ENCODE data around the gene CCDC106.

CCDC106 gene

DNA sequence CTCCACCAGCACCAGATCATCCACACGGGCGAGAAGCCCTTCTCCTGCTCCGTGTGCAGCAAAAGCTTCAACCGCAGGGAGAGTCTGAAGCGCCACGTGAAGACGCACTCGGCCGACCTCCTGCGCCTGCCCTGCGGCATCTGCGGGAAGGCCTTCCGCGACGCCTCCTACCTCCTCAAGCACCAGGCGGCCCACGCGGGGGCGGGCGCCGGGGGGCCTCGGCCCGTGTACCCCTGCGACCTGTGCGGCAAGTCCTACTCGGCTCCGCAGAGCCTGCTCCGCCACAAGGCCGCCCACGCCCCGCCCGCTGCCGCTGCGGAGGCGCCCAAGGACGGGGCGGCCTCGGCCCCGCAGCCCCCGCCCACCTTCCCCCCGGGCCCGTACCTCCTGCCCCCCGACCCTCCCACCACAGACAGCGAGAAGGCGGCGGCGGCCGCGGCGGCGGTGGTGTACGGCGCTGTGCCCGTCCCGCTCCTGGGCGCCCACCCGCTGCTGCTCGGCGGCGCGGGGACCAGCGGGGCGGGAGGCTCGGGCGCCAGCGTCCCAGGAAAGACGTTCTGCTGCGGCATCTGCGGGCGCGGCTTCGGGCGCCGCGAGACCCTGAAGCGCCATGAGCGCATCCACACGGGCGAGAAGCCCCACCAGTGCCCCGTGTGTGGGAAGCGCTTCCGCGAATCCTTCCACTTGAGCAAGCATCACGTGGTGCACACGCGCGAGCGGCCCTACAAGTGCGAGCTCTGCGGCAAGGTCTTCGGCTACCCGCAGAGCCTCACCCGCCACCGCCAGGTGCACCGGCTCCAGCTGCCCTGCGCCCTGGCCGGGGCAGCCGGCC lies 33.1 kb upstream of the CCDC106 start:
- Histone ChIP-seq H3K9me2 (ENCODE audit: low read depth, low read length) (no peaks in the 10 kb centered on the region), H3K27ac (ENCODE audit: low read depth, low read length, poor library complexity, severe bottlenecking) (no peak overlapping the region), H3F3A (ENCODE audit: insufficient read depth, low read length) (no peaks in the 10 kb centered on the region), H3K36me3 (ENCODE audit: insufficient read depth, low read length) (peaks cover 31% of the 10 kb centered on the region), H3K4me3 (ENCODE audit: low read depth, low read length, poor library complexity, severe bottlenecking) (no peak overlapping the region), H3K9me3 (ENCODE audit: low read length) (no peaks in the 10 kb centered on the region), H3K4me1 (ENCODE audit: insufficient read depth, low read length, severe bottlenecking) (no peaks in the 10 kb centered on the region), H3K27me3 (ENCODE audit: insufficient read depth, low read length) (no peaks in the 10 kb centered on the region), H4K20me1 (ENCODE audit: insufficient read depth, low read length) (no peaks in the 10 kb centered on the region), H3K4me2 (ENCODE audit: low read length) (no peak overlapping the region), H3K79me2 (ENCODE audit: insufficient read depth, low read length) (no peaks in the 10 kb centered on the region), H3K9ac (ENCODE audit: low read length) (no peak overlapping the region), H2AFZ (ENCODE audit: low read length) (no peak overlapping the region)
- no peak for TF ChIP-seq EZH2 (IDR thresholded peaks at IDR 0.05; ENCODE audit: borderline replicate concordance, low read length)
- TF ChIP-seq, protein P1, sequence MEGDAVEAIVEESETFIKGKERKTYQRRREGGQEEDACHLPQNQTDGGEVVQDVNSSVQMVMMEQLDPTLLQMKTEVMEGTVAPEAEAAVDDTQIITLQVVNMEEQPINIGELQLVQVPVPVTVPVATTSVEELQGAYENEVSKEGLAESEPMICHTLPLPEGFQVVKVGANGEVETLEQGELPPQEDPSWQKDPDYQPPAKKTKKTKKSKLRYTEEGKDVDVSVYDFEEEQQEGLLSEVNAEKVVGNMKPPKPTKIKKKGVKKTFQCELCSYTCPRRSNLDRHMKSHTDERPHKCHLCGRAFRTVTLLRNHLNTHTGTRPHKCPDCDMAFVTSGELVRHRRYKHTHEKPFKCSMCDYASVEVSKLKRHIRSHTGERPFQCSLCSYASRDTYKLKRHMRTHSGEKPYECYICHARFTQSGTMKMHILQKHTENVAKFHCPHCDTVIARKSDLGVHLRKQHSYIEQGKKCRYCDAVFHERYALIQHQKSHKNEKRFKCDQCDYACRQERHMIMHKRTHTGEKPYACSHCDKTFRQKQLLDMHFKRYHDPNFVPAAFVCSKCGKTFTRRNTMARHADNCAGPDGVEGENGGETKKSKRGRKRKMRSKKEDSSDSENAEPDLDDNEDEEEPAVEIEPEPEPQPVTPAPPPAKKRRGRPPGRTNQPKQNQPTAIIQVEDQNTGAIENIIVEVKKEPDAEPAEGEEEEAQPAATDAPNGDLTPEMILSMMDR (IDR thresholded peaks at IDR 0.05; ENCODE audit: low read length): no peak

DNA sequence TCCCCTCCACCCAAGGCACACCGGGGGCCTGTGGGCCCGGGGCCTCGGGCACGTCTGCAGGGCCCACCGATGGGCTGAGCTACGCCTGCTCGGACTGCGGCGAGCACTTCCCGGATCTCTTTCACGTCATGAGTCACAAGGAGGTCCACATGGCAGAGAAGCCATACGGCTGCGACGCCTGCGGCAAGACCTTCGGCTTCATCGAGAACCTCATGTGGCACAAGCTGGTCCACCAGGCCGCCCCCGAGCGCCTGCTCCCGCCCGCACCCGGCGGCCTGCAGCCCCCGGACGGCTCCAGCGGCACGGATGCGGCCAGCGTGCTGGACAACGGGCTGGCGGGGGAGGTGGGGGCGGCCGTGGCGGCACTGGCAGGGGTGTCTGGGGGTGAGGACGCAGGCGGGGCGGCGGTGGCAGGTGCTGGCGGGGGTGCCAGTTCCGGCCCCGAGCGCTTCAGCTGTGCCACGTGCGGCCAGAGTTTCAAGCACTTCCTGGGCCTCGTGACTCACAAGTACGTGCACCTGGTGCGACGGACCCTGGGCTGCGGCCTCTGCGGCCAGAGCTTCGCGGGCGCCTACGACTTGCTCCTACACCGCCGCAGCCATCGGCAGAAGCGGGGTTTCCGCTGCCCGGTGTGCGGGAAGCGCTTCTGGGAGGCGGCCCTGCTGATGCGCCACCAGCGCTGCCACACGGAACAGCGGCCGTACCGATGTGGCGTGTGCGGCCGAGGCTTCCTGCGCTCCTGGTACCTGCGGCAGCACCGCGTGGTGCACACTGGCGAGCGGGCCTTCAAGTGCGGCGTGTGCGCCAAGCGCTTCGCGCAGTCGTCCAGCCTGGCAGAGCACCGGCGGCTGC lies 32.2 kb upstream of the CCDC106 start:
- H3K27me3 ChIP-seq (ENCODE audit: insufficient read depth, low read length): no peaks in the 10 kb centered on the region
- no peaks in the 10 kb centered on the region for H3K9me3 ChIP-seq (ENCODE audit: low read length)
- H3K27ac ChIP-seq (ENCODE audit: low read depth, low read length, poor library complexity, severe bottlenecking): no peak overlapping the region
- H3F3A ChIP-seq (ENCODE audit: insufficient read depth, low read length): no peaks in the 10 kb centered on the region
- H2AFZ ChIP-seq (ENCODE audit: low read length): no peak overlapping the region
- H3K9me2 ChIP-seq (ENCODE audit: low read depth, low read length): no peaks in the 10 kb centered on the region
- TF ChIP-seq, protein P1 (IDR thresholded peaks at IDR 0.05; ENCODE audit: low read length): no peak
- no peak for TF ChIP-seq EZH2 (IDR thresholded peaks at IDR 0.05; ENCODE audit: borderline replicate concordance, low read length)
- no peak overlapping the region for H3K4me3 ChIP-seq (ENCODE audit: low read depth, low read length, poor library complexity, severe bottlenecking)
- H3K36me3 ChIP-seq (ENCODE audit: insufficient read depth, low read length): peaks cover 26% of the 10 kb centered on the region
- H3K9ac ChIP-seq (ENCODE audit: low read length): no peak overlapping the region
- no peaks in the 10 kb centered on the region for H4K20me1 ChIP-seq (ENCODE audit: insufficient read depth, low read length)
- H3K4me1 ChIP-seq (ENCODE audit: insufficient read depth, low read length, severe bottlenecking): no peaks in the 10 kb centered on the region
- H3K79me2 ChIP-seq (ENCODE audit: insufficient read depth, low read length): no peaks in the 10 kb centered on the region
- no peak overlapping the region for H3K4me2 ChIP-seq (ENCODE audit: low read length)

DNA sequence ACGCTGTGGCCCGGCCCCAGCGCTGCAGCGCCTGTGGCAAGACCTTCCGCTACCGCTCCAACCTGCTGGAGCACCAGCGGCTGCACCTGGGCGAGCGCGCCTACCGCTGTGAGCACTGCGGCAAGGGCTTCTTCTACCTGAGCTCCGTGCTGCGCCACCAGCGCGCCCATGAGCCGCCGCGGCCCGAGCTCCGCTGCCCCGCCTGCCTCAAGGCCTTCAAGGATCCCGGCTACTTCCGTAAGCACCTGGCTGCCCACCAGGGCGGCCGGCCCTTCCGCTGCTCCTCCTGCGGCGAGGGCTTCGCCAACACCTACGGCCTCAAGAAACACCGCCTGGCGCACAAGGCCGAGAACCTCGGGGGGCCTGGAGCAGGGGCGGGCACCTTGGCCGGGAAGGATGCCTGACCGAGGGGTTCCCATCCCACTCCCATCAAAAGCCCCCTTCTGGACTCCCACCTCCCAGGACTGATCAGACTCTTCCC lies 31.6 kb upstream of the CCDC106 start:
- H3K4me1 ChIP-seq (ENCODE audit: insufficient read depth, low read length, severe bottlenecking): no peaks in the 10 kb centered on the region
- H3K27ac ChIP-seq (ENCODE audit: low read depth, low read length, poor library complexity, severe bottlenecking): no peak overlapping the region
- H3K79me2 ChIP-seq (ENCODE audit: insufficient read depth, low read length): no peaks in the 10 kb centered on the region
- TF ChIP-seq EZH2 (IDR thresholded peaks at IDR 0.05; ENCODE audit: borderline replicate concordance, low read length): no peak
- TF ChIP-seq, protein P1 (IDR thresholded peaks at IDR 0.05; ENCODE audit: low read length): no peak
- no peak overlapping the region for H3K4me2 ChIP-seq (ENCODE audit: low read length)
- H3F3A ChIP-seq (ENCODE audit: insufficient read depth, low read length): no peaks in the 10 kb centered on the region
- no peaks in the 10 kb centered on the region for H4K20me1 ChIP-seq (ENCODE audit: insufficient read depth, low read length)
- H3K9me3 ChIP-seq (ENCODE audit: low read length): no peaks in the 10 kb centered on the region
- peaks cover 26% of the 10 kb centered on the region for H3K36me3 ChIP-seq (ENCODE audit: insufficient read depth, low read length)
- no peak overlapping the region for H2AFZ ChIP-seq (ENCODE audit: low read length)
- H3K27me3 ChIP-seq (ENCODE audit: insufficient read depth, low read length): no peaks in the 10 kb centered on the region
- no peak overlapping the region for H3K9ac ChIP-seq (ENCODE audit: low read length)
- no peak overlapping the region for H3K4me3 ChIP-seq (ENCODE audit: low read depth, low read length, poor library complexity, severe bottlenecking)
- no peaks in the 10 kb centered on the region for H3K9me2 ChIP-seq (ENCODE audit: low read depth, low read length)
